Esophagus muscularis mucosa (tissue), 3 donors: Measurements from ENCODE around the gene PTPN14.

ENCODE experiments used
- POLR2AphosphoS5 ChIP-seq, 2 donors: sonication (generic); formaldehyde crosslinking; IDR thresholded peaks; one replicate each; pipeline ENCODE4 v1.6.1; 2017; ENCODE audit warnings: antibody characterized with exemption in 2 of 2
- TF ChIP-seq, protein P1 (sequence below), 3 experiments: fragments of 200-600 bp in 2 of 3; fragments of 450-650 bp in 1 of 3; sonication (generic) in 2 of 3; IDR thresholded peaks; one replicate each; pipeline ENCODE4 v1.5.1; 2017 to 2019; ENCODE audit warnings: antibody characterized with exemption in 3 of 3, mild to moderate bottlenecking in 2 of 3, moderate library complexity in 1 of 3

GRCh38 chr1:214364386-214364785 is 187.0 kb downstream of the PTPN14 start:
- TF ChIP-seq, protein P1, sequence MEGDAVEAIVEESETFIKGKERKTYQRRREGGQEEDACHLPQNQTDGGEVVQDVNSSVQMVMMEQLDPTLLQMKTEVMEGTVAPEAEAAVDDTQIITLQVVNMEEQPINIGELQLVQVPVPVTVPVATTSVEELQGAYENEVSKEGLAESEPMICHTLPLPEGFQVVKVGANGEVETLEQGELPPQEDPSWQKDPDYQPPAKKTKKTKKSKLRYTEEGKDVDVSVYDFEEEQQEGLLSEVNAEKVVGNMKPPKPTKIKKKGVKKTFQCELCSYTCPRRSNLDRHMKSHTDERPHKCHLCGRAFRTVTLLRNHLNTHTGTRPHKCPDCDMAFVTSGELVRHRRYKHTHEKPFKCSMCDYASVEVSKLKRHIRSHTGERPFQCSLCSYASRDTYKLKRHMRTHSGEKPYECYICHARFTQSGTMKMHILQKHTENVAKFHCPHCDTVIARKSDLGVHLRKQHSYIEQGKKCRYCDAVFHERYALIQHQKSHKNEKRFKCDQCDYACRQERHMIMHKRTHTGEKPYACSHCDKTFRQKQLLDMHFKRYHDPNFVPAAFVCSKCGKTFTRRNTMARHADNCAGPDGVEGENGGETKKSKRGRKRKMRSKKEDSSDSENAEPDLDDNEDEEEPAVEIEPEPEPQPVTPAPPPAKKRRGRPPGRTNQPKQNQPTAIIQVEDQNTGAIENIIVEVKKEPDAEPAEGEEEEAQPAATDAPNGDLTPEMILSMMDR (IDR thresholded peaks at IDR 0.05) = no peak
- TF ChIP-seq POLR2AphosphoS5 (IDR thresholded peaks at IDR 0.05) = no peak
